OCI-LY3 (cell line): ENCODE measurements around the gene BANP.

ENCODE experiments used
- CTCF ChIP-seq: fragments of 200-600, 300-600 bp; sonication (generic); IDR thresholded peaks from 2 replicates; pipeline ENCODE4 v1.5.1; 2014; ENCODE audit warnings: antibody characterized with exemption, low read length, low read depth
- EZH2phosphoT487 ChIP-seq: fragments of 200-600 bp; shearing (Covaris generic); IDR thresholded peaks from 2 replicates; pipeline ENCODE4 v1.6.1; 2018; ENCODE audit warnings: antibody characterized with exemption, mixed run types, low read depth

- TF ChIP-seq CTCF (no peak), EZH2phosphoT487 (no peak)
Observed at GRCh38 chr16:88056212-88056611, 105.0 kb downstream of the BANP start.
